GM18520 (cell line): ENCODE measurements around the gene PPT2.
"Not testable (repeated sequence)": the region's sequence is repeated elsewhere in the genome, so short reads cannot be mapped to it uniquely, and the experiment has no call there.

Experiments
- ATAC-seq: cut with Tn5 transposase; IDR thresholded peaks from one replicate; pipeline ENCODE4 v1.9.1; 2021; ENCODE audit not compliant: unreplicated experiment

PPT2 gene

GRCh38 chr6:32127409-32127716 lies 26.6 kb upstream of the PPT2 start:
- ATAC-seq, result no peak

GRCh38 chr6:32127717-32128592 lies 26.0 kb upstream of the PPT2 start, which contains the start of gene ATF6B:
ATF6B (minus strand) TSS chr6:32128246; CDS start chr6:32128207, 39 bp downstream.
- peak; percentile 93 for ATAC-seq

- ATAC-seq, result no peak
Observed at GRCh38 chr6:32128751-32129296, 25.1 kb upstream of the PPT2 start.

GRCh38 chr6:32129297-32130088 lies 24.4 kb upstream of the PPT2 start:
- ATAC-seq, result peak; percentile 5

- ATAC-seq, result no peak
Observed at GRCh38 chr6:32131439-32131948, 22.4 kb upstream of the PPT2 start.

GRCh38 chr6:32132110-32132509 lies 21.8 kb upstream of the PPT2 start:
- no peak for ATAC-seq

GRCh38 chr6:32133786-32134185 lies 20.2 kb upstream of the PPT2 start:
- no peak for ATAC-seq

GRCh38 chr6:32137454-32137853 lies 16.5 kb upstream of the PPT2 start:
- no peak for ATAC-seq

GRCh38 chr6:32139590-32139989 lies 14.4 kb upstream of the PPT2 start:
- ATAC-seq, result no peak

GRCh38 chr6:32140420-32141046 lies 13.4 kb upstream of the PPT2 start:
- no peak for ATAC-seq

- not testable (repeated sequence) for ATAC-seq
Observed at GRCh38 chr6:32144238-32144637, 9.7 kb upstream of the PPT2 start.

- ATAC-seq, result no peak
Observed at GRCh38 chr6:32146287-32146686, 7.7 kb upstream of the PPT2 start.

- ATAC-seq, result no peak
Observed at GRCh38 chr6:32146687-32147086, 7.3 kb upstream of the PPT2 start.

- no peak for ATAC-seq
Observed at GRCh38 chr6:32147401-32148132, 6.4 kb upstream of the PPT2 start.

GRCh38 chr6:32148289-32149091 lies 5.5 kb upstream of the PPT2 start:
- ATAC-seq, result no peak

- ATAC-seq, result no peak
Observed at GRCh38 chr6:32149092-32149755, 4.7 kb upstream of the PPT2 start.

- no peak for ATAC-seq
Observed at GRCh38 chr6:32149932-32150870, 3.7 kb upstream of the PPT2 start.
